Cardiac fibroblast (primary cell): ENCODE results near the gene VARS1.

Experiments
- DNase-seq, 2 donors: peaks; one replicate each; pipeline versions ENCODE4 v3.0.0 to v3.0.0-alpha.2; 2010; ENCODE audit warnings: low read depth in 2 of 2
- H3K4me3 ChIP-seq, 2 donors: replicated peaks in 1 of 2; 1 replicate in 1 of 2; 2 replicates in 1 of 2; pipeline ENCODE4 v1.5.1; 2011; ENCODE audit warnings: low read depth in 2 of 2, low read length in 2 of 2, mild to moderate bottlenecking in 2 of 2, moderate library complexity in 1 of 2
- CTCF ChIP-seq: IDR thresholded peaks from one replicate; pipeline ENCODE4 v1.5.1; 2011; ENCODE audit warnings: low read depth, mild to moderate bottlenecking, low read length, inconsistent platforms

Gene VARS1

GRCh38 chr6:31776485-31776988 lies 19.0 kb downstream of the VARS1 start:
- peak in 1 of 2 donors; percentile 5 for DNase-seq
- no peak for TF ChIP-seq CTCF
- no peak overlapping the region for H3K4me3 ChIP-seq

GRCh38 chr6:31775633-31776484 lies 19.7 kb downstream of the VARS1 start:
- DNase-seq = no peak
- TF ChIP-seq CTCF = no peak
- H3K4me3 ChIP-seq = no peak overlapping the region

GRCh38 chr6:31775184-31775583 lies 20.4 kb downstream of the VARS1 start:
- TF ChIP-seq CTCF = no peak
- no peak overlapping the region for H3K4me3 ChIP-seq
- DNase-seq = no peak

GRCh38 chr6:31771992-31772358 lies 23.6 kb downstream of the VARS1 start:
- no peak overlapping the region for H3K4me3 ChIP-seq
- no peak for TF ChIP-seq CTCF
- peak; percentile 36 to 38 for DNase-seq

- no peak for TF ChIP-seq CTCF
- H3K4me3 ChIP-seq = no peak overlapping the region
- DNase-seq = no peak
These were observed 24.7 kb downstream of the VARS1 start for GRCh38 chr6:31770860-31771259.

GRCh38 chr6:31769684-31770371 lies 25.7 kb downstream of the VARS1 start:
- TF ChIP-seq CTCF = peak; percentile 89
- no peak overlapping the region for H3K4me3 ChIP-seq
- peak; percentile 64 to 70 for DNase-seq
